Upper lobe of left lung (tissue), 6 donors: Measurements from ENCODE around the gene MELK. TPM values are rescaled to one million over a fixed set of nuclear protein-coding genes. Genes with fewer than 3 reads are reported as not detected.
A peak's percentile ranks its signal among the peaks of the same experiment; 100 is the strongest.

Source experiments
- ATAC-seq, 2 donors: fragments of 200-7000 bp; cut with Tn5 transposase; one replicate each; pipeline ENCODE4 v1.9.1; 2022; ENCODE audit warnings: mild to moderate bottlenecking in 2 of 2, moderate library complexity in 2 of 2; ENCODE audit not compliant: low FRiP score in 2 of 2
- DNase-seq, 2 donors: peaks; one replicate each; pipeline ENCODE4 v3.0.0-alpha.2; 2019 to 2020
- H3K27ac ChIP-seq, 4 donors: fragments of 200-600 bp; sonication (generic); one replicate each; pipeline ENCODE4 v1.5.1; 2016 to 2019
- H3K27me3 ChIP-seq, 4 donors: fragments of 200-600 bp; sonication (generic); one replicate each; pipeline ENCODE4 v1.5.1; 2017 to 2019
- H3K36me3 ChIP-seq, 4 donors: fragments of 200-600 bp; sonication (generic); one replicate each; pipeline ENCODE4 v1.5.1; 2016 to 2019
- H3K4me1 ChIP-seq, 4 donors: fragments of 200-600 bp; sonication (generic); one replicate each; pipeline ENCODE4 v1.5.1; 2018 to 2019
- H3K4me3 ChIP-seq, 4 donors: fragments of 200-600 bp; sonication (generic); one replicate each; pipeline ENCODE4 v1.5.1; 2017 to 2019; ENCODE audit warnings: mild to moderate bottlenecking in 2 of 4, moderate library complexity in 1 of 4
- H3K9me3 ChIP-seq, 4 donors: fragments of 200-600 bp; sonication (generic); one replicate each; pipeline ENCODE4 v1.5.1; 2018 to 2019
- EP300 ChIP-seq, 4 donors: sonication (generic); formaldehyde crosslinking; IDR thresholded peaks; one replicate each; pipeline ENCODE4 v1.5.1; 2017; ENCODE audit warnings: antibody characterized with exemption in 4 of 4, control low read depth in 2 of 4
- POLR2A ChIP-seq, 4 donors: fragments of 450-650 bp; IDR thresholded peaks; one replicate each; pipeline ENCODE4 v1.5.1; 2016 to 2017; ENCODE audit warnings: antibody characterized with exemption in 4 of 4, mild to moderate bottlenecking in 2 of 4
- POLR2AphosphoS5 ChIP-seq, 2 donors: sonication (generic); formaldehyde crosslinking; IDR thresholded peaks; one replicate each; pipeline ENCODE4 v1.5.1; 2017; ENCODE audit warnings: antibody characterized with exemption in 2 of 2
- WGBS, 2 donors: methylation state at CpG; one replicate each; pipeline ENCODE4 v1.1.5; 2017 to 2018; 5-methylcytosine and 5-hydroxymethylcytosine counted together
- total RNA-seq, 6 donors: library from RNA; depleted of rRNA in 4 of 6; stranded (reverse); fragments of >200 nt in 4 of 6; gene quantifications; one replicate each; pipeline versions ENCODE4 v1.1.0 to v1.2.1, GENCODE V29; 2016 to 2021
- TF ChIP-seq, protein P1 (sequence below), 6 experiments: fragments of 450-650 bp in 4 of 6; fragments of 200-600 bp in 2 of 6; sonication (generic) in 2 of 6; IDR thresholded peaks; one replicate each; pipeline ENCODE4 v1.5.1; 2016 to 2019; ENCODE audit warnings: antibody characterized with exemption in 6 of 6
- donor health status: DM: no; HTN: no; CAD: no; lungs with moderate emphysema.
- donor health status: DM: no; HTN: yes; CAD: no; lungs with severe emphysema.

MELK gene
- total RNA-seq, 6 donors from 2014 or later = 0.55 to 4.0 (median 2.0) TPM; not detected in 1

DNA sequence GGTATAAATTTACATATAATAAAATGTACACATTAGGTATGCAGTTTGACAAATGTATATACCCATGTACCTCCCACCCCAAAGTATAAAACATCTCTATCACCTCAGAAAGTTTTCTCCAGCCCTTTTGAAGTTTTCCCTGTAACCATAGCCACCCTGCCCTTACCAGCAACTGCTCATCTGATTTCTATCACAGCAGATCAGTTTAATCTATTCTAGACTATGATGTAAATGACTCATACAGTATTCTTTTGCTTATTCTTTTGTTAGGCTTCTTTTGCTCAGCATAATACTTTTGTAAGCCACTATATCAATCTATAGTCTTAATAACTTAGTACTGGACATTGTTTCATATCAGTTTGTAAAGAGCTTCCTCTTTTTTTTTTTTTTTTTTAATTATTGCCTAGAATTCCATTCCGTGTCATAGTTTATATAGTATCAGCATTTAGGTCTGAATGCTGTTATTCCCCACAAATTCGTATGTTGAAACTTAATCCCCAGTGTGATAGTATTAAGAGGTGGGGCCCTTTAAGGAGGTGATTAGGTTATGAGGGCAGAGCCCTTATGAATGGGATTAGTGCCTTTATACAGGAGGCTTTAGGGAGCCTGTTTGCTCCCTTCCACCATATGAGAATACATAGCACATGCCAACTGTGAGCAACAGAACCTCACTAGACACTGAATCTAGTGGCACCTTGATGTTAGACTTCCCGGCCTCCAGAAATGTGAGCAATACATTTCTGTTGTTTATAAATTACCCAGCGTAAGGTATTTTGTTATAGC, 20.3 kb downstream of the MELK start:
- DNase-seq = no peak
- H3K9me3 ChIP-seq = no peaks in the 10 kb centered on the region
- TF ChIP-seq, protein P1, sequence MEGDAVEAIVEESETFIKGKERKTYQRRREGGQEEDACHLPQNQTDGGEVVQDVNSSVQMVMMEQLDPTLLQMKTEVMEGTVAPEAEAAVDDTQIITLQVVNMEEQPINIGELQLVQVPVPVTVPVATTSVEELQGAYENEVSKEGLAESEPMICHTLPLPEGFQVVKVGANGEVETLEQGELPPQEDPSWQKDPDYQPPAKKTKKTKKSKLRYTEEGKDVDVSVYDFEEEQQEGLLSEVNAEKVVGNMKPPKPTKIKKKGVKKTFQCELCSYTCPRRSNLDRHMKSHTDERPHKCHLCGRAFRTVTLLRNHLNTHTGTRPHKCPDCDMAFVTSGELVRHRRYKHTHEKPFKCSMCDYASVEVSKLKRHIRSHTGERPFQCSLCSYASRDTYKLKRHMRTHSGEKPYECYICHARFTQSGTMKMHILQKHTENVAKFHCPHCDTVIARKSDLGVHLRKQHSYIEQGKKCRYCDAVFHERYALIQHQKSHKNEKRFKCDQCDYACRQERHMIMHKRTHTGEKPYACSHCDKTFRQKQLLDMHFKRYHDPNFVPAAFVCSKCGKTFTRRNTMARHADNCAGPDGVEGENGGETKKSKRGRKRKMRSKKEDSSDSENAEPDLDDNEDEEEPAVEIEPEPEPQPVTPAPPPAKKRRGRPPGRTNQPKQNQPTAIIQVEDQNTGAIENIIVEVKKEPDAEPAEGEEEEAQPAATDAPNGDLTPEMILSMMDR (IDR thresholded peaks at IDR 0.05) = no peak
- no peak for TF ChIP-seq EP300 (IDR thresholded peaks at IDR 0.05)
- no peak for TF ChIP-seq POLR2A (IDR thresholded peaks at IDR 0.05)
- TF ChIP-seq POLR2AphosphoS5 (IDR thresholded peaks at IDR 0.05) = no peak
- no peaks in the 10 kb centered on the region for H3K4me1 ChIP-seq
- ATAC-seq = no peak
- no peak overlapping the region for H3K4me3 ChIP-seq
- H3K27me3 ChIP-seq = no peaks in the 10 kb centered on the region
- no peaks in the 10 kb centered on the region for H3K36me3 ChIP-seq
- H3K27ac ChIP-seq = no peak overlapping the region
- 87 to 92% methylated on average over 4 of the region's 4 CpGs for WGBS, 2 donors

DNA sequence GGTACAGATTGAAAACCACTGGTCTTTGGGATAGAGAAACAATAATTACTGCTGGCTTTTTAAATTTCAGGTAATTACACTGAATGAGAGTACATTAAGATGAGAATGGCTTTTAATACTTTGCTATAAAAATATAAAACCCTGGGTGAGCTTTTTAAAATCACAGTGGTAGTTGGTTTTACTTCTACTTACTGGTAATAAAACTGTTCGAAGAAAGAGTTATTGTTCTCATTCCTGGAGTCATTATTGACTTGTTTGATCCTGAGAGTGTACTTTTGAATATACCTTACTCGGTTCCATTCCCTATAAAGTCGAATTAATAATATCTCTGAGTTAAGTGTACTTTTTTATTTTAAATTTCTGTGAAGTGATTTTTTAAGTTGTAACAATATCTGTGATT, 21.5 kb downstream of the MELK start:
- no peak overlapping the region for H3K27ac ChIP-seq
- ATAC-seq (no peak), DNase-seq (no peak)
- H3K4me1 ChIP-seq = no peaks in the 10 kb centered on the region
- H3K27me3 ChIP-seq = no peaks in the 10 kb centered on the region
- 81 to 84% methylated on average over 3 of the region's 3 CpGs for WGBS, 2 donors
- TF ChIP-seq, protein P1 (IDR thresholded peaks at IDR 0.05) = no peak
- TF ChIP-seq POLR2AphosphoS5 (IDR thresholded peaks at IDR 0.05) = no peak
- no peak for TF ChIP-seq POLR2A (IDR thresholded peaks at IDR 0.05)
- TF ChIP-seq EP300 (IDR thresholded peaks at IDR 0.05) = no peak
- no peak overlapping the region for H3K4me3 ChIP-seq
- no peaks in the 10 kb centered on the region for H3K36me3 ChIP-seq
- H3K9me3 ChIP-seq = no peaks in the 10 kb centered on the region

DNA sequence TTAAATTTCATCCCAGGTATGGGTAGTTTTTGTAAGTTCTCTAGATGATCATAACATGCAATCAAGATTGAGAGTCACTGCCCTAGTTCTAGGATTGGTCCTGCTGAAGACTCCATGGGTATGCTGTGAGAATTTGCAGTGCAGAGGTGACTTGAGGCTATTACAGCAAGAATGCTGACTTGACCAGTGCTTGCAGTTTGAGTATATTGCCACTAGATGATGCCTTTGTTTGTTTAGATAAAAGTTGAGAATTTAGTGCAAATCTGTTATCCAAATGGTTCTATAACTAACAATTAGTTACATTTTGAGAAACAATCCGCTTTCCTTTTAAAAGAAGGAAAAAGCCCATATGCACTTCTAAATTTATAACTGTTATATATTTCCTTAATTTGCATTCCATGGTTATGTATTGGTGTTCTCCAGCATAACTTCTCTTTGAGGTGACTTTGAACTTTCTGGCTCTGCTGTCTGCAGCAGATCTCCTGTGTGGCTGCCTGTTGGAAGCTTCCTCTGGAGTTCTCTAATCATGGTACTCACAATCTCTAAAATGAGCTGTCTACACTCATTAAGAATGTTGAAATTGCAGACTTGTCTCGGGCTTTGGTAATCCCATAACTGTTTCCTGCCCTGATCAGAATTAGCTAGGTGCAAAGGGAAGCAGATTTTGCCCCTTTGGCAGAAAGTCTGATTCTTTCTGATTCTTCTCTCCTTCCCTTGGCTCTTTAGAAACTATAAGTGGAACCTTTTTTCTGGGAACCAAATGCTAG, 24.9 kb downstream of the MELK start:
- no peak overlapping the region for H3K27ac ChIP-seq
- H3K9me3 ChIP-seq = no peaks in the 10 kb centered on the region
- H3K4me1 ChIP-seq = no peaks in the 10 kb centered on the region
- H3K4me3 ChIP-seq = no peak overlapping the region
- ATAC-seq (no peak), DNase-seq (no peak)
- TF ChIP-seq, protein P1 (IDR thresholded peaks at IDR 0.05) = peak in 3 of 6 experiments; percentile 12 to 45 (median 44)
- no peak for TF ChIP-seq POLR2A (IDR thresholded peaks at IDR 0.05)
- 76 to 81% methylated on average over 2 of the region's 2 CpGs for WGBS, 2 donors
- no peaks in the 10 kb centered on the region for H3K36me3 ChIP-seq
- no peaks in the 10 kb centered on the region for H3K27me3 ChIP-seq

DNA sequence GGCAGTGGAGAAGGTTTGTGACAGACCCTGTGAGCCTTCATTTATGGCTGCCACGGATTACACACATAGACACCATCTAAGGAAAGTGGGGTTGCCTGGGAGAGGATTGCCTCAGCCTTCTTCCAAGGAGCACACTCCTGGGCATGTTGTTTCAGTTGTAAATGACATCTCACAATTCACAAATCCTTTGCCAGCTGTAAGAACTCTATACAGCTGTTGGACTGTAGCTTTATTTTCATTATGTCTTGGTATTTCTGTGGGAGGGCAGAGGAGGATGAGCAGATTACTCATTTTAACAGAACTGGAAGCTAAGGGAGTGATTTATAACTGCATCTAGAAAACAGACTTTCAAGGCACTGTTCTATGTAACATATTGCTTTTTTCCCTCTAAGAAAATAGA, 25.6 kb downstream of the MELK start:
- TF ChIP-seq, protein P1 (IDR thresholded peaks at IDR 0.05) = no peak
- TF ChIP-seq EP300 (IDR thresholded peaks at IDR 0.05) = no peak
- TF ChIP-seq POLR2AphosphoS5 (IDR thresholded peaks at IDR 0.05) = no peak
- no peak for TF ChIP-seq POLR2A (IDR thresholded peaks at IDR 0.05)
- Histone ChIP-seq H3K27me3 (no peaks in the 10 kb centered on the region), H3K4me3 (no peak overlapping the region), H3K36me3 (no peaks in the 10 kb centered on the region), H3K4me1 (no peaks in the 10 kb centered on the region), H3K27ac (no peak overlapping the region), H3K9me3 (no peaks in the 10 kb centered on the region)
- WGBS, 2 donors = 87 to 95% methylated on average over 1 of the region's 1 CpG
- no peak for DNase-seq
- ATAC-seq = no peak
